Activated CD8-positive, alpha-beta memory T cell treated with anti-CD3 and anti-CD28 coated beads, Interleukin-2, amount 50 U/mL, for 24 hours (primary cell): ENCODE results near the gene LGMN.
"Not testable (repeated sequence)": the region's sequence is repeated elsewhere in the genome, so short reads cannot be mapped to it uniquely, and the experiment has no call there.

ENCODE experiments used
- DNase-seq: peaks from one replicate; pipeline ENCODE4 v3.0.0-alpha.2; 2020; ENCODE audit errors: extremely low read depth

Gene LGMN

GRCh38 chr14:92694807-92695206 lies 53.6 kb downstream of the LGMN start:
- no peak for DNase-seq

DNA sequence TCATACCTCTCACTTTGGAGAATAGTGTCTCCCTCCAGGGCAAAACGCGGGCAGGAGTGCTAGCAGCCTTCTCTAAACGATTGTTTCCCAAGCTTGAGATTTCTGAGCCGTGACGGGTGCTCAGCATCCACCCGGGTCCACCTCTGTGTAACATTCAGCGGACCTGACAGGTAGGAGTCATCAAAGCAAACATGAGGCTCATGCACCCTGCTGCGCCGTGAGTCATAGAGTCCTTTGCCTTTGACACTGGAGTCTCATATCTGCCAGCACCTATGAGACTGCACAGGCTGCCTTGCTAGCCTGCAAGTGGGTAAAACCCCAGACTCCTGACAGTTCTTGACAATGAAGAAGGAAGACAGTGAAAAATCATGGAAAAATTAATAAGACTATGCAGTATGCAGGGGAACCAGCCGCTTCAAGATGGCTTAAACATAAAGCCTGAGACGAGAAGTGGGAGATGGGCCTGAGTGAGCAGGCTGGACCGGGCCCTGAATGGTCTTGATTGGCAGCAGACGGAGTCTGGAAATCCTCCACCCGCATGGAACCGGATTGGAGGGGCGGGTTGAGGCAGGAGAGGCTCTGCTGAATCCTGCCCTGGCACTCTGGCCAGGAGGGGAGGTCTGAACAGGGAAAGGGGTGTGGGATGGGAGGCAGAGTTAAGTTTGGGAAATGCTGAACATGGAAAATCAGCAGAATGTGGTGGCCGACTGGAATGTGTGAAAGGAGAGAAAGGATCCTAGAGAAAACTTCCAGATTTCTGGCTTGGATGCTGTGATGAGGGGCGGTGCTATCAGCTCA lies 54.2 kb downstream of the LGMN start:
- DNase-seq, result no peak

DNA sequence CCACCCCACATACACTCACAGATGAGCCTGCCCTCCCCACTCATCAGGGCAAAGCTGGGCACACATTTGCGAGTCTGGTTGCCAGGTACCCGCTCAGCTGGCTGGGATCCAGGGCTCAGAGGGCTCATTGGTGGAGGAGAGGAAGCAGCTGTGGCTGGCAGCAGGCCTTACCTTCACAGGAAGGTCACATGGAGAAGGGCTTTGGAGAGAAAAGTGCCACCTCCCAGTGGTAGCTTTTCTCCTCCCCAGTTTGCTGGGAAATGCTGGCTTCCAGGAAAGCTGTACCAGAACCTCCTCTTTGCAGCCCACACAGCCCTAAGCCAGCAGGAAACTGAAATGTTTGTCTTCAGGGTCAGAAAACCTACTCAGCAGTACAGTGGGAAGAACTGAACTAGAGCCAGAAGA lies 55.6 kb downstream of the LGMN start:
- DNase-seq, result no peak

- no peak for DNase-seq
These were observed 58.0 kb downstream of the LGMN start for GRCh38 chr14:92690171-92691011.

GRCh38 chr14:92688434-92689375 lies 59.7 kb downstream of the LGMN start:
- no peak for DNase-seq

DNA sequence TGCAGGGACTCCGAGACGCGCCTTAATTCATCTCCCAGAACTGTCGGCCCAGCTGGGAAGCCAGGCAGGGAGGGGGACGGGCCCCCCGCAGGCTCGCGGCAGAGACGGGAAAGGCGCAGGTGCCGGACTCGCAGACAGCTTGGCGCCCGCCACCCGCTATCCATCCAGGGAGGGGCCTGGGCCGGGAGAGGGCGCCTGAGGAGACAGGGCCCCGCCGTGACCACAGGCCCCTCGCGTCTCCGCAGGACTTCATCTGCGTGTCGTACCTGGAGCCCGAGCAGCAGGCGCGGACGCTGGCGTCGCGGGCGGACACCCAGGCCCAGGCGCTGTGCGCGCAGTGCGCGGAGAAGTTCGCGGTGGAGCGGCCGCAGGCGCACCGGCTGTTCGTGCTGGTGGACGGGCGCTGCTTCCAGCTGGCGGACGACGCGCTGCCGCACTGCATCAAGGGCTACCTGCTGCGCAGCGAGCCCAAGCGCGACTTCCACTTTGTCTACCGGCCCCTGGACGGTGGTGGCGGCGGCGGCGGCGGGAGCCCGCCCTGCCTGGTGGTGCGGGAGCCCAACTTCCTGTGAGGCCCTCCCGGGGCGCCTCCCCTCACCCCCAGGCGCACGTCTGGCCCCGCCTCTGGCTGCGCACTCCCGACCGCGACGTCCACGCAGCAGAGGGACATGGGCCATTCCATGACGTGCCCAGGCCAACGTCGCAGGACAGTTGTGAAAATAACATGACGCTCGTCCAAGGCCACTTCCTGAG lies 60.6 kb downstream of the LGMN start:
- no peak for DNase-seq

DNA sequence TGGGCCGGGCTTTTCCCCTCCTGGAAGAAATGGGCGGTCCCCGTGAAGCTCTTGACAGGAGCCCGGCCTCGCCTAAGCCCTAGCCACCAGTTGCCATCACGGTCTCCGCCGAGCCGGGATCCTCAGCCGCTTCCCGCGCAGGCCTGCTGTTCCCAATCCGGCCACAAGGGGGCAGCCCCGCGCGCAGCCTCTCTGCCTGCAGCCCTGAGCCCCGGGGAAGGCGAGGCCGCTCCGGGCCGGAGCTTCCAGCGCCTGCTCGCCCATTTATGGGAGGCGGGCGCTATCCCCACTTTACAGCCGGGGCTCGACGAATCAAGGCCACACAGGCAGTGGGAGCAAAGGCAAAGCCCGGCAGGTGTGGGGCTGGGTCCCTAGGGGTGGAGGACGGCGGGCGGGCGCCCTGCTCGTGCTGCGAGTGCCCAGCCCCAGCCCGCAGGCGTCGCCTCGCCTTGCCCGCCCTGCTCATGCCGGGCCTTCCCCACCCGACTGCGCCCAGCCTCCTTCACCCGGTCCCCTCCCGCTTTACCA lies 61.5 kb downstream of the LGMN start:
- DNase-seq, result no peak

DNA sequence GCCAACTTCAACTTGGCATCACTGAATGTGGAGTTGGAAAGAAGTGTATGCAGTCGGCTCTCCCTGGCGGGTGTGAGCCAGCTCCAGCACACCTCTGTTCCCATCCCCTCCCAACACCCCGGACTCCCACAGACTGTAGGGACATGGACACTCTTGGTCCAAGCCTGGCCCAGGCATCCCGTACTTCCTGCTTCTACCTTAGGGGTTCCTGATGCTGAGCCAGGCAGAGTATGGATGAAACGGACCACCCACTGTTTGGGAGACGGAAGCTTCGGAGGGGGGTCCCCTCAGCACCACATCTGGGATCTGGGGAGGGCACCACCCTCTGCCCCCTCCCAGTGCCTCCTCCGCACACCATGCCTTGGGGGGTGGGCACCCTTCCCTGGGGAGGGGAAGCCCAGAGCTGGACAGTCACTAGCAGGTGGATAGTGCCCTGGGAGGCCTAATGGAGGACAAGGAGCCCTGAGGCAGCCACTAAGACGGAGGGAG lies 62.0 kb downstream of the LGMN start:
- no peak for DNase-seq

- no peak for DNase-seq
These were observed 62.6 kb downstream of the LGMN start for GRCh38 chr14:92685784-92686355.

DNA sequence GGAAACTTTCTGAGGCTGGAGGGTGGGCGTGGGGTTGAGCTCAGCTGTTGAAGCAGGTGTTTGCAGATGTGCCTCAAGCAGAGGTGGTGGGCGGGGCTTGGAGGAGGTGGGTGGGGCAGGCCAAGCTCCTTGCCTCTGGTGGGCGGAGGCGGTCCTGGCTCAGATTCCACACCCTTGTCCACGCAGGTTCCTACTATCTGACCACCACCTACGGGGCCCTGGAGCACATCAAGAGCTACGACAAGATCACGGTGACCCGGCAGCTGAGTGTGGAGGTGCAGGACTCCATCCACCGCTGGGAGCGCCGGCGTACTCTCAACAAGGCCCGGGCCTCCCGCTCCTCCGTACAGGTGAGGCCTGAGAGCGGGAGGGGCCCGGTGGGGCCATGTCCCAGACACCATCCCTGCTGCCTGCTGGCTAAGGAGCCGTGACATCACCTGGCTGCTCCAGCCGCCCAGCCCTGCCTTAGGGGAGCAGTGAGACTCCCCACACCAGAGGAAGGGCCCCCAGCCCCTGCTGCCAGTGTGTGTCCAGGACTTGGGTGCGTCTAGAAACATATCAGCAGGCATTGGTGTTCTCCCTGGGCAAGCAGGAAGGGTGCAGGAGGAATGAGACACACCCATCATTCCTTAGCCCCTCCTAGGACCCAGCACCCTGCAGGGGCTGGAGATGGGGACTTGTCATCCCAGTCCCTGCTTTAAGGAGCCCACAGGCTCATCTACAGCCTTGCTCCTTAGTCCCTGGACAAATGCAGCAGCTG lies 63.4 kb downstream of the LGMN start:
- no peak for DNase-seq

DNA sequence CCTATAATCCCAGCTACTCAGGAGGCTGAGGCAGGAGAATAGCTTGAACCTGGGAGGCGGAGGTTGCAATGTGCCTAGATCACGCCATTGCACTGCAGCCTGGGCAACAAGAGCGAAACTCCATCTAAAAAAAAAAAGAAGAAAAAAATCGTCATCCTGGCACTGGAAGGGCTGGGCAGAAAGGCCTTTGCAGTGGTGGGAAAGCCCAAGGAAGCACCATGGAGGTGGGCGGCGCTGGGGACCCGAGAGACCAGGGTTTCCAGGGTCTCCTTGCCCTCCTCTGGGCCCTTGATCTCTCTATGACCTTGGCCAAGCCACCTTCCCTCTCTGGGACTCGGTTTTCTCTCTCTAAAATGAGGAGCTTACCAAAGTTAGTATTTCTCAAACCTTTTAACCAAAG lies 65.4 kb downstream of the LGMN start:
- DNase-seq, result no peak

GRCh38 chr14:92680781-92681650 lies 67.4 kb downstream of the LGMN start:
- peak; percentile 38 for DNase-seq

- not testable (repeated sequence) for DNase-seq
These were observed 68.1 kb downstream of the LGMN start for GRCh38 chr14:92680330-92680729.

GRCh38 chr14:92679246-92679645 lies 69.2 kb downstream of the LGMN start:
- no peak for DNase-seq

- no peak for DNase-seq
These were observed 69.7 kb downstream of the LGMN start for GRCh38 chr14:92678766-92679165.

GRCh38 chr14:92677955-92678354 lies 70.5 kb downstream of the LGMN start:
- DNase-seq, result no peak

- DNase-seq, result peak; percentile 50
These were observed 71.2 kb downstream of the LGMN start for GRCh38 chr14:92677087-92677668.

DNA sequence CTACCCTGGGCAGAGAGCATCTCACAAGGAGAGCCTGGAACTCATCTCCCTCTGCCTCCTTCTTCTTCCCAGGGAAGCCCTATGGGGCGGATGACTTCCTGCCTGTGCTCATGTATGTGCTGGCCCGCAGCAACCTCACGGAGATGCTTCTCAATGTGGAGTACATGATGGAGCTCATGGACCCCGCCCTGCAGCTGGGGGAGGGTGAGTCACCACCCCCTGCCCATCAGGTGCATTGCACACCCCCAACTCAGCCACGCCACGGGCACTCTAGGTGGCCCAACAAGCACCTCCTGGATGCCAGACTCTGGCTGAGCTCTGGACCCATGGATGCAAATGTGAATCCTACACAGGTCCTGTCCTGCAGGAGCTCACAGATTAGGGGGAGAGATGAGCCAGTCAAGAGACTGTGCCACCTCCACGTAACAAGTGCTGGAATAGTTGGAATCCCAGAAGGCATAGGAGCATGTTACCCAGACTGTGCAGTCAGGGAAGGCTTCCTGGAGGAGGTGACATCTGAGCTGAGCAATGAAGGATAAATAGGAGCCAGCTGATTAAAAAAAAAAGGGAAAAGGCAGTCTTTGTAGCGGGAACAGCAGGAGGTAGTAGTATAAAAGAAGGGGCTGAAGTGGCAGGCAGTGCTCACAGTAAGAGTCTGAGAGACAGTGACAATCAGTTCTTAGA lies 71.9 kb downstream of the LGMN start:
- DNase-seq, result no peak
